C4-2B (cell line): ENCODE results near the gene CPLX3.

Source experiments
- ZFX ChIP-seq: fragments of 450-650 bp; IDR thresholded peaks from 2 replicates; pipeline ENCODE4 v1.6.1; 2017
- TF ChIP-seq, protein P1 (sequence below): fragments of 450-650 bp; conservative IDR thresholded peaks from 2 replicates; pipeline ENCODE4 v1.5.1; 2017; ENCODE audit warnings: mild to moderate bottlenecking

DNA sequence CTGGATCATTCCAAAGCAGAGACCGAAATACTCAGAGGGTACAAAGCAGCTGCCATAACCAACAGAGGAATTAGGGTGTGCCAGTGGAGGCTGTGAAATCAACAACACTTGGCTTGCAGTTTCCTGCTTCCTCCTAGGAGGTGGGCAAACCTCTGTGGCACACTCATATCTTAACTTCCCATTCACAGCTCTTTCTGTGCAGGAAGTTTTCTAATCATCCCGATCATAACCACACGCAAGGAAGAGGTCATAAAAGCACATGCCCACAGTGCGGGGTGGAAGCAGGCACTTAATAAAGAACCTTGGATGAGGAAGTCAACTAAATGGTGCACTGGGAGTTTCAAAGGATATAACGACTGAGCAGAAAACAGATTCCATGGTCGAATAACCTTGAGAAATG lies 41.6 kb downstream of the CPLX3 start:
- TF ChIP-seq, protein P1, sequence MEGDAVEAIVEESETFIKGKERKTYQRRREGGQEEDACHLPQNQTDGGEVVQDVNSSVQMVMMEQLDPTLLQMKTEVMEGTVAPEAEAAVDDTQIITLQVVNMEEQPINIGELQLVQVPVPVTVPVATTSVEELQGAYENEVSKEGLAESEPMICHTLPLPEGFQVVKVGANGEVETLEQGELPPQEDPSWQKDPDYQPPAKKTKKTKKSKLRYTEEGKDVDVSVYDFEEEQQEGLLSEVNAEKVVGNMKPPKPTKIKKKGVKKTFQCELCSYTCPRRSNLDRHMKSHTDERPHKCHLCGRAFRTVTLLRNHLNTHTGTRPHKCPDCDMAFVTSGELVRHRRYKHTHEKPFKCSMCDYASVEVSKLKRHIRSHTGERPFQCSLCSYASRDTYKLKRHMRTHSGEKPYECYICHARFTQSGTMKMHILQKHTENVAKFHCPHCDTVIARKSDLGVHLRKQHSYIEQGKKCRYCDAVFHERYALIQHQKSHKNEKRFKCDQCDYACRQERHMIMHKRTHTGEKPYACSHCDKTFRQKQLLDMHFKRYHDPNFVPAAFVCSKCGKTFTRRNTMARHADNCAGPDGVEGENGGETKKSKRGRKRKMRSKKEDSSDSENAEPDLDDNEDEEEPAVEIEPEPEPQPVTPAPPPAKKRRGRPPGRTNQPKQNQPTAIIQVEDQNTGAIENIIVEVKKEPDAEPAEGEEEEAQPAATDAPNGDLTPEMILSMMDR = no peak
- no peak for TF ChIP-seq ZFX
